ENCODE measurements around the gene PDGFA.
"Not testable (repeated sequence)": the region's sequence is repeated elsewhere in the genome, so short reads cannot be mapped to it uniquely, and the experiment has no call there.

PDGFA gene

GRCh38 chr7:551615-551970, 31.9 kb upstream of the PDGFA start:
- DNase-seq: not testable (repeated sequence)

GRCh38 chr7:550881-551614, 31.4 kb upstream of the PDGFA start:
- DNase-seq: no peak

GRCh38 chr7:549891-550625, 30.4 kb upstream of the PDGFA start:
- DNase-seq: no peak

GRCh38 chr7:549066-549890, 29.6 kb upstream of the PDGFA start:
- DNase-seq: no peak

GRCh38 chr7:548401-548800, 28.8 kb upstream of the PDGFA start:
- no peak for DNase-seq

- no peak for DNase-seq
Observed at GRCh38 chr7:545470-545869, 25.8 kb upstream of the PDGFA start.

GRCh38 chr7:544338-545221, 24.9 kb upstream of the PDGFA start:
- no peak for DNase-seq

- DNase-seq: no peak
Observed at GRCh38 chr7:543501-544337, 24.1 kb upstream of the PDGFA start.

- DNase-seq: no peak
Observed at GRCh38 chr7:542713-543500, 23.3 kb upstream of the PDGFA start.

GRCh38 chr7:542131-542712, 22.6 kb upstream of the PDGFA start:
- no peak for DNase-seq

GRCh38 chr7:541661-542060, 22.0 kb upstream of the PDGFA start:
- DNase-seq: no peak

- no peak for DNase-seq
Observed at GRCh38 chr7:540997-541396, 21.4 kb upstream of the PDGFA start.

- DNase-seq: no peak
Observed at GRCh38 chr7:540579-540978, 20.9 kb upstream of the PDGFA start.

GRCh38 chr7:539731-540411, 20.2 kb upstream of the PDGFA start:
- no peak for DNase-seq

GRCh38 chr7:538764-539685, 19.4 kb upstream of the PDGFA start:
- no peak for DNase-seq

- no peak for DNase-seq
Observed at GRCh38 chr7:537911-538634, 18.4 kb upstream of the PDGFA start.

- DNase-seq: no peak
Observed at GRCh38 chr7:536231-536630, 16.6 kb upstream of the PDGFA start.

- DNase-seq: no peak
Observed at GRCh38 chr7:534959-535358, 15.3 kb upstream of the PDGFA start.

Measured in activated effector memory CD4-positive, alpha-beta T cell treated with anti-CD3 and anti-CD28 coated beads, Interleukin-2, amount 50 U/mL, for 16 hours (primary cell).